Effector memory CD4-positive, alpha-beta T cell (primary cell): ENCODE data around the gene EYS.

Experiments
- DNase-seq, 3 donors: peaks; one replicate each; pipeline ENCODE4 v3.0.0-alpha.2; 2020
- H3K27ac ChIP-seq: 2 replicates; pipeline ENCODE4 v1.7.0; 2013; ENCODE audit warnings: mild to moderate bottlenecking, low read length, moderate library complexity; ENCODE audit not compliant: insufficient read depth, poor library complexity, severe bottlenecking
- H3K27me3 ChIP-seq: replicated peaks from 2 replicates; pipeline ENCODE4 v1.7.0; 2013; ENCODE audit warnings: mild to moderate bottlenecking, low read length; ENCODE audit not compliant: insufficient read depth, control insufficient read depth, poor library complexity, severe bottlenecking
- H3K36me3 ChIP-seq: 2 replicates; pipeline ENCODE4 v1.7.0; 2013; ENCODE audit warnings: mild to moderate bottlenecking, low read length, moderate library complexity; ENCODE audit not compliant: control insufficient read depth, insufficient read depth
- H3K4me1 ChIP-seq: 2 replicates; pipeline ENCODE4 v1.7.0; 2013; ENCODE audit warnings: low read length, mild to moderate bottlenecking; ENCODE audit not compliant: control insufficient read depth, insufficient read depth, poor library complexity, severe bottlenecking
- H3K4me3 ChIP-seq: 2 replicates; pipeline ENCODE4 v1.7.0; 2013; ENCODE audit warnings: low read length, low read depth, mild to moderate bottlenecking; ENCODE audit not compliant: insufficient read depth, poor library complexity, severe bottlenecking
- H3K9me3 ChIP-seq: 2 replicates; pipeline ENCODE4 v1.7.0; 2013; ENCODE audit warnings: mild to moderate bottlenecking, low read length, moderate library complexity; ENCODE audit not compliant: control insufficient read depth

EYS gene

GRCh38 chr6:64723327-64724058 is 983.5 kb downstream of the EYS start:
- Histone ChIP-seq H3K4me3 (no peak overlapping the region), H3K36me3 (no peaks in the 10 kb centered on the region), H3K9me3 (no peaks in the 10 kb centered on the region), H3K4me1 (no peaks in the 10 kb centered on the region), H3K27ac (no peak overlapping the region), H3K27me3 (no peaks in the 10 kb centered on the region)
- DNase-seq: no peak

- Histone ChIP-seq H3K9me3 (no peaks in the 10 kb centered on the region), H3K27ac (no peak overlapping the region), H3K4me3 (no peak overlapping the region), H3K4me1 (no peaks in the 10 kb centered on the region), H3K27me3 (no peaks in the 10 kb centered on the region), H3K36me3 (no peaks in the 10 kb centered on the region)
- DNase-seq: no peak
Measured at GRCh38 chr6:64721865-64722264, 985.2 kb downstream of the EYS start.

- no peaks in the 10 kb centered on the region for H3K4me1 ChIP-seq
- H3K9me3 ChIP-seq: no peaks in the 10 kb centered on the region
- no peak overlapping the region for H3K27ac ChIP-seq
- DNase-seq: no peak
- H3K36me3 ChIP-seq: no peaks in the 10 kb centered on the region
- H3K4me3 ChIP-seq: no peak overlapping the region
- H3K27me3 ChIP-seq: no peaks in the 10 kb centered on the region
Measured at GRCh38 chr6:64717281-64717680, 989.7 kb downstream of the EYS start.

- no peaks in the 10 kb centered on the region for H3K27me3 ChIP-seq
- H3K27ac ChIP-seq: no peak overlapping the region
- H3K36me3 ChIP-seq: no peaks in the 10 kb centered on the region
- H3K4me1 ChIP-seq: no peaks in the 10 kb centered on the region
- no peaks in the 10 kb centered on the region for H3K9me3 ChIP-seq
- no peak for DNase-seq
- H3K4me3 ChIP-seq: no peak overlapping the region
Measured at GRCh38 chr6:64715624-64716023, 991.4 kb downstream of the EYS start.

GRCh38 chr6:64714073-64714472 is 993.0 kb downstream of the EYS start:
- no peak for DNase-seq
- H3K9me3 ChIP-seq: no peaks in the 10 kb centered on the region

GRCh38 chr6:64713175-64713574 is 993.9 kb downstream of the EYS start:
- DNase-seq: no peak
- H3K9me3 ChIP-seq: no peaks in the 10 kb centered on the region
- H3K4me1 ChIP-seq: no peaks in the 10 kb centered on the region
- H3K27ac ChIP-seq: no peak overlapping the region
- no peaks in the 10 kb centered on the region for H3K36me3 ChIP-seq
- H3K27me3 ChIP-seq: no peaks in the 10 kb centered on the region
- no peak overlapping the region for H3K4me3 ChIP-seq

More at GRCh38 chr6:64714073-64714472, 993.0 kb downstream of the EYS start:
- Histone ChIP-seq H3K36me3 (no peaks in the 10 kb centered on the region), H3K4me1 (no peaks in the 10 kb centered on the region), H3K27me3 (no peaks in the 10 kb centered on the region), H3K27ac (no peak overlapping the region), H3K4me3 (no peak overlapping the region)

GRCh38 chr6:64712606-64713005 is 994.4 kb downstream of the EYS start:
- Histone ChIP-seq H3K9me3 (no peaks in the 10 kb centered on the region), H3K4me1 (no peaks in the 10 kb centered on the region), H3K4me3 (no peak overlapping the region), H3K36me3 (no peaks in the 10 kb centered on the region), H3K27me3 (no peaks in the 10 kb centered on the region), H3K27ac (no peak overlapping the region)
- DNase-seq: no peak

GRCh38 chr6:64703922-64704321 is 1003.1 kb downstream of the EYS start:
- DNase-seq: no peak
- Histone ChIP-seq H3K4me3 (no peak overlapping the region), H3K4me1 (no peaks in the 10 kb centered on the region), H3K9me3 (no peaks in the 10 kb centered on the region), H3K27ac (no peak overlapping the region), H3K36me3 (no peaks in the 10 kb centered on the region), H3K27me3 (no peaks in the 10 kb centered on the region)

- H3K36me3 ChIP-seq: no peaks in the 10 kb centered on the region
- H3K4me3 ChIP-seq: no peak overlapping the region
- H3K4me1 ChIP-seq: no peaks in the 10 kb centered on the region
- H3K27ac ChIP-seq: no peak overlapping the region
- no peak for DNase-seq
- no peaks in the 10 kb centered on the region for H3K9me3 ChIP-seq
- no peaks in the 10 kb centered on the region for H3K27me3 ChIP-seq
Measured at GRCh38 chr6:64696053-64696452, 1011.0 kb downstream of the EYS start.

- no peaks in the 10 kb centered on the region for H3K36me3 ChIP-seq
- H3K27ac ChIP-seq: no peak overlapping the region
- no peak overlapping the region for H3K4me3 ChIP-seq
- no peaks in the 10 kb centered on the region for H3K4me1 ChIP-seq
- DNase-seq: no peak
- H3K27me3 ChIP-seq: no peaks in the 10 kb centered on the region
- no peaks in the 10 kb centered on the region for H3K9me3 ChIP-seq
Measured at GRCh38 chr6:64694356-64694755, 1012.7 kb downstream of the EYS start.
